Muscle layer of colon (tissue), 2 donors: ENCODE data around the gene SDCBP2.
A peak's percentile ranks its signal among the peaks of the same experiment; 100 is the strongest.

ENCODE experiments used
- H3K27ac ChIP-seq: one replicate; pipeline ENCODE4 v1.7.0; 2013; ENCODE audit warnings: low read depth, mild to moderate bottlenecking, low read length, moderate library complexity
- H3K27me3 ChIP-seq, 2 donors: one replicate each; pipeline ENCODE4 v1.7.0; 2013; ENCODE audit warnings: low read length in 2 of 2, mild to moderate bottlenecking in 2 of 2; ENCODE audit not compliant: insufficient read depth in 2 of 2, control insufficient read depth in 1 of 2
- H3K36me3 ChIP-seq: one replicate; pipeline ENCODE4 v1.7.0; 2013; ENCODE audit warnings: mild to moderate bottlenecking, low read length; ENCODE audit not compliant: insufficient read depth
- H3K4me1 ChIP-seq: one replicate; pipeline ENCODE4 v1.7.0; 2013; ENCODE audit warnings: mild to moderate bottlenecking, low read length; ENCODE audit not compliant: insufficient read depth
- H3K4me3 ChIP-seq, 2 donors: one replicate each; pipeline ENCODE4 v1.7.0; 2013; ENCODE audit warnings: low read length in 2 of 2, low read depth in 1 of 2, mild to moderate bottlenecking in 1 of 2, moderate library complexity in 1 of 2
- H3K9ac ChIP-seq: one replicate; pipeline ENCODE4 v1.7.0; 2013; ENCODE audit warnings: low read length
- H3K9me3 ChIP-seq: one replicate; pipeline ENCODE4 v1.7.0; 2013; ENCODE audit warnings: mild to moderate bottlenecking, low read length
- donor health status: abdominal sarcoma.
- donor health status: Adenocarcinoma of cecum.

SDCBP2 gene

DNA sequence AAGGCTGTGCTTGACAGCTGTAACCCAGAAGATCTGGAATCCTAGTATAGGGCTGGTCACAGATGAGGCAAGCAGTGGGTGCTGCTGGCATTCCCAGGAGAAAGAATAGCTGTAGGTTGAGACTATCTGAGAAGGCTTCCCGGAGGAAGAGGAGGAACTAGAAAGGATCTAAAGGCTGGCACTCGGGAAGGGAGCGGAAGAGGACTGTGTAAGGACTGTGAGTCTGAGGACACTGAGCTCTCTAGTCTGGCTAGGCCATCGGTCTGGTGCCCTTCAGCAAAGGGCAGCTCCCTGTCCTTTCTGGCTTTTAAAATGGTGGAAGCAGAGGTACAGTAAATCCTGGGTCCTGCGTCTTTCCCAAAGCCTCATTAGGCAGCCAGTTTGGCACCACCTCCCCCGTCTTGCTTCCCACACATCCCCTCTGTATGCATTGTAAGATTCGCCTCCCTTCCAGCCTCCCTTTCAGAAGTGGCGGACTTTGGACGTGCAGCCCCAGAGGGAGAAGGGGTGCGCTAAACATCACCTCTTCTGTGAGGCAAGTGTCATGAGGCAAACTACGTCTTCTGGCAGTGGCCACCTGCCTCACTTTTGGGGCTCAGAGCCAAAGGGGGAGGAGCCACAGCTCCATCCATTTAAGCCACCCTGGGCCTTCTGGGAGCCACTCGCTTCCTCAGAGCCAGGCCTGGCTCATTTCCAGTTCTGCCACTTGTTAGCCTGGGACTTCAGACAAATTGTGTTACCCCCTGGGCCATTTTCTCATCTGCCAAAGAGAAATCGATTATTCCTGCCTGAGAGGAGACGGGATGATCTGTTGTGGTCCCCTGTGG, 54.2 kb downstream of the SDCBP2 start:
- no peaks in the 10 kb centered on the region for H3K4me1 ChIP-seq
- no peaks in the 10 kb centered on the region for H3K27me3 ChIP-seq
- no peaks in the 10 kb centered on the region for H3K36me3 ChIP-seq
- no peak overlapping the region for H3K4me3 ChIP-seq
- no peak overlapping the region for H3K27ac ChIP-seq
- no peak overlapping the region for H3K9ac ChIP-seq
- H3K9me3 ChIP-seq, result no peaks in the 10 kb centered on the region

DNA sequence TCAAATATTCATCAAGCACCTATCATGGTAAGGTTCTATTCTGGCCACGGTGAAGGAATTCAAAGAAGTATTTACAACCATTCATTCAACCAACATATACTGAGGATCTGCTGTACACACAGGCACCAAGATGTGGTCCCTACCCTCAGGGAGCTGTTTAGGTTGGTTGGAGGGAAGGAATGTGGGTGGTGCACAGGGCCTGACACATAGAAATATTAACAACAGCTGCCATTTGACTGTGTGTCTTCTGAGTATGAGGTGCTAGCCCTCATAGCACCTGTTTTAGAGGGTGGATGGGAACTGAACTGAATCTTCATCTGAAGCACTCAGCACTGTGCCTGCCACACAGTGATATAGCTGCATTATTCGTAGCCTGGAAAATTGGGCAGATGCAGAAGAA, 55.6 kb downstream of the SDCBP2 start:
- no peak overlapping the region for H3K4me3 ChIP-seq
- no peaks in the 10 kb centered on the region for H3K4me1 ChIP-seq
- H3K9ac ChIP-seq, result no peak overlapping the region
- H3K36me3 ChIP-seq, result no peaks in the 10 kb centered on the region
- no peak overlapping the region for H3K27ac ChIP-seq
- no peaks in the 10 kb centered on the region for H3K9me3 ChIP-seq
- H3K27me3 ChIP-seq, result no peaks in the 10 kb centered on the region

DNA sequence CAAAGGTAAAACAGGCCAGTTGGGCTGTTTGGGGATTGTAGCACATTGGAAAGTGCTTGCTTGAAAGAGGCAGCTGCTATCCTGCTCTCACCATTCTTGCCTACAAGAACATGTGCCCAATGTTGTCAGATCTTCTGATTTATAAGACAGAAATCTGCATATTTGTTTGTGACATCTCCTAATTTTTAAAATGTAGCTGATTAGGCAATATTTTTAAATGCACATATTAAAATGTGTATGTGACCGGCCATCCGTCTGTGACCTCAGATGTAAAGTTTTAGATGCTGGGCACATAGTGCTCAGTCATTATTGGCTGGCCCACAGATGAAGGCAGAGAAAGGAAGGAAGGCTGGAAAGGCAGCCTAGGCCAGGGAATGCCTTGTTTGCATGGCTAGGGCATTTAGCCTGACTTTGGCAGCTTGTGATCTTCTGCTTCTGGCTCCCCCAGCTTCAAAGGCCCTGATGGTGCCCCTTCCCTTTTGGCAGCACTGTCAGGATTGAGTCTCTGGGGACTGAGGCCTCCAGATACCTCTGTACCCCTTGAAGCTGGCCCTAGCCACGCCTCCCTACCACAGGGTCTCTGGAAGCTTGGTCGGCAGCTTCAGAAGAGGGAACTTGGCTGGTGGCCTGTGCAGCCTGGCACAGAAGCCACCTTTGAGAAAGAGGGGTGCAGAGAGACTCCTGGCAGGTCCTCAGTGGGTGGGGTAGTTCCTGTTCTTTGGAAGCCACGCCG, 56.4 kb downstream of the SDCBP2 start:
- Histone ChIP-seq H3K27ac (no peak overlapping the region), H3K9ac (no peak overlapping the region), H3K27me3 (no peaks in the 10 kb centered on the region), H3K9me3 (no peaks in the 10 kb centered on the region), H3K4me3 (no peak overlapping the region), H3K4me1 (no peaks in the 10 kb centered on the region), H3K36me3 (no peaks in the 10 kb centered on the region)

DNA sequence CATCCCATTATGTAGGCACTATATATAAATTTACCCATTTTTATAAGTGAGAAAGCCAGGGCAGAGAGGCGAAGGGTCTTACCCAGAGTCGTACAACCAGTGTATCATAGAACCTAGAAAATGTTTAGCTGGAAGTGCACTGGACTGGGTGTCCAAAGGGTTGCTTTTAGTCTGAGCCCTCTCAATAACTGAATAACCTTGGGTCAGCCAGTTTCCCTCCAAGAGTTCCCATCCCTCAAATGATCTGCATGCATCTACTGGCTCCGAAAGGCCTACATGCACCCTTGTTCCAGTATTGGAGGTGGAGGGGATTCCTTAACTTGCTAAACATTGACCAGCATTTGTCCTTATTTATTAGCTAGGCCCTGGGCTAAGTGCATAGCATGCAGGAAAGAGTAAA, 59.1 kb downstream of the SDCBP2 start:
- Histone ChIP-seq H3K27ac (no peak overlapping the region), H3K9ac (no peak overlapping the region), H3K27me3 (no peaks in the 10 kb centered on the region), H3K4me3 (no peak overlapping the region), H3K36me3 (no peaks in the 10 kb centered on the region), H3K4me1 (peaks cover 15% of the 10 kb centered on the region), H3K9me3 (no peaks in the 10 kb centered on the region)

DNA sequence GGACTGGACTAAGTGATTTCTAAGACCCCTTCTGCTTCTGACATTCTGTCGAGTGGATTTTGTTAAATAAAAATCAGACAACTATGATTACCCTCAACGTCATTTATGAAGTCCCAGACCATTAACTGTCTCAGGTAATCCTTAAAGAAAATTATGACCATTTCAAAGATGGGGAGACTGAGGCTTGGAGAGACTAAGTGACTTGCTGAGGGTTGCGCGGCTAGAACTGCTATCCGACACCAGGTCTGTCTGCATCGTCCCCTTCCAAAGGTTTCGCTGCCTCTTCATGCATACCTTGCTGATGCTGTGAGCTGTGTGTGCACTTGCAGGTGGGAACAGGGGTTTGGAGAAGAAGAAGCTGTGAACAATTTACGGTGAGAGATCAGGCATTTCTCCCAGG, 59.7 kb downstream of the SDCBP2 start:
- Histone ChIP-seq H3K4me3 (no peak overlapping the region), H3K4me1 (peaks cover 15% of the 10 kb centered on the region), H3K36me3 (no peaks in the 10 kb centered on the region), H3K27me3 (no peaks in the 10 kb centered on the region), H3K9ac (no peak overlapping the region), H3K9me3 (no peaks in the 10 kb centered on the region), H3K27ac (no peak overlapping the region)

DNA sequence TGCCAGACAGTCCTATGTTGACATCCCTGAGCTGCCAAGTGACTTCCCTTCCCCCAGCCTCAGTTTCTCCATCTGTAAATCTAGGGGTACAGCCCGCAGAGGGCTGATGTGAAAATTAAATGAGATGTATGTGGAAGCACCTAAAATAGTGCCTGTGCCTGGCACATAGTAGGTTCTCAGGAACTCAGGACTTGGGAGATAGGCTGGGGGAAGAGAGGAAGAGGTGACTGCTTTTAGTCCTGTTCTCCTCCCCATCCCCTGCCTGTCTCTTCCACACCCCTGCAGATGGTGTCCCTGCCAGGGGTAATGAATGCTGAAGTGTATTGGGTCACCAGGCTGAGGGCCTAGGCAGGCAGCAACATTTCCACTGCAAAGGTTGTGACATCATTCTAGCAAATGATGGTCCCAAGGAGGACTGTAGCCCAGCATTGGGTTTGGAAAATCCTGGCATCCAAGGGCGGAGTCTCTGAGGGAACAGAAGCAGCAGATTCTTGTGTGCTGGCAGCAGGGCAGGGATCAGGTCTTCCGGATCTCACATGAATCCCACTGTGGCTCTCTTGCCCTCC, 61.0 kb downstream of the SDCBP2 start:
- Histone ChIP-seq H3K27me3 (no peaks in the 10 kb centered on the region), H3K4me3 (no peak overlapping the region), H3K4me1 (peaks cover 15% of the 10 kb centered on the region), H3K27ac (no peak overlapping the region), H3K9ac (no peak overlapping the region), H3K36me3 (no peaks in the 10 kb centered on the region), H3K9me3 (no peaks in the 10 kb centered on the region)

DNA sequence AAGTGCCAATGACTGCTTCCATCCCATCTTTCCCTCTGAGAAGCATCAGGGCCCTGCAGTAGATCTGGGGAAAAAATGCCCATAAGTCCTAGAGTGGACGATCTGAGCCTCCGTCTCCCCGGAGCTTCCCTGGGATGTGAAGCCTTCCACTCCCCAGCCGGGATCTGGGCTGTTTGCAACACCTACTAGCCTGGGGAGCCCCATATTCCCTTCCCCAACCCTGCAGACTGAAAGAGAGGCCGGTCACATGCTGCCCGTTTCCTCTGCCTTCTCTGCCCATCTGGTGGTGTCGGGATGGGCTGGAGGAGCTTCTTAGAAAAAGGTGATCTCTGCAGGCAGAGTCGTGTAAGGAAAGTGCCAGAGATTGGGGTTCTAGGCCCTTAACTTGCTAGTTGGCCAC, 61.8 kb downstream of the SDCBP2 start:
- Histone ChIP-seq H3K27ac (no peak overlapping the region), H3K9me3 (no peaks in the 10 kb centered on the region), H3K4me1 (peaks cover 15% of the 10 kb centered on the region), H3K9ac (peak overlapping the region; percentile 22), H3K36me3 (no peaks in the 10 kb centered on the region), H3K4me3 (peak overlapping the region in 1 of 2 donors; percentile 61), H3K27me3 (no peaks in the 10 kb centered on the region)

DNA sequence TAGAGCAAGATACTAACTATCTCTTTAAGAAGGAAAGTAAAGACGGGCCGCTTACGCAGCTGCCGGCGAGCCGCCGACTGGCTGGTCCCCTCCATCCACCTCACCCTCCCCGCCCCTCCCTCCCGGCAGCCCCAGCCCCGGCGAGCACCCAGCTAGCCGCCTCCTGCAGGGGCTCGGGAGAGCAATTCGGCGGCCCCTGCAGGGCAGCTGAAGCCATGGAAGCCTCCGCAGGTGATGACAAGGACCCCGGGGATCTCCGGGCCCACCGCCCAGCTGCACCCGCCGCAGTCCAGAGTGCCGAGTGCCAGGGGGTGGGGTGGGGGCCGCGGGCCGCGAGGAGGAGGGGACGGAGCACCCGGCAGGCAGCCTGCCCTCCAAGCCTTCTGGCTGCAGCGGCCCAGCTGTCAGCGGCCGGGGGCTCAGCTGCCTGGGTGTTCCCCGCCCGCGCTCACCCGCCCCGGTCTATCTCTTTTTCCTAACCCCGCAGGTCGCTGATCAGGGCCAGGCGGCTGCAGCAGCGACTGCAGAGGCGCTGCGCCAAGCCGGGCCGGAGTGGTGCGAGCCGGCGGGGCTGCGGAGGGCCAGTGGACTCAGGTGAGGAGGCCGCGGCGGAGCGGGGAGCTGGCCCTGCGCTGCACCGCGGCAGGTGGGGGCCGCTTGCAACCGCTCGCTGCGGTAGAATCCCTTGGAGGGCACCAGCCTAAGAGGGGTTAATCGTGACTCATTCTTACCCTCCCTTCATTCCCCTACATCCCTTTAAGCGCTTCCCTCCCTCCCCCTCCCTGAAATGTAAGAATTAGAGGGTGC, 62.6 kb downstream of the SDCBP2 start, which contains the start of gene SNPH:
SNPH (plus strand) TSS at position 128 of the 807 bp plus-strand sequence. CDS start 29,946 bp downstream, outside the sequence.
- Histone ChIP-seq H3K27ac (peak within 1 kb of the TSS; percentile 74), H3K9ac (peak within 1 kb of the TSS; percentile 80)

DNA sequence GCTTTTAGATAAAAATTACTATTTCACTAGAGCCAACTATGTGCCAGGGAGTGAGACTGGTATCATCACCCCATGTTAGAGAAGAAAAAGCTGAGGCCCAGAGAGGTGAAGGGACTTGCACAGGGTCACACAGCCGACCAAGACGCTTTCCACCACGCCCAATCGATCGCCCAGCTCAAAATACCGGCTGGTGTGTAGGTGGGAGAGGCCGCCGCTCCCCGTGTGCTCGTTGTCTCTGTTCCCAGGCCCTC, 63.1 kb downstream of the SDCBP2 start:
- no peaks in the 10 kb centered on the region for H3K36me3 ChIP-seq
- no peaks in the 10 kb centered on the region for H3K27me3 ChIP-seq
- H3K27ac ChIP-seq, result peak overlapping the region; percentile 16
- no peaks in the 10 kb centered on the region for H3K9me3 ChIP-seq
- H3K4me3 ChIP-seq, result peak overlapping the region in 1 of 2 donors; percentile 61
- peaks cover 15% of the 10 kb centered on the region for H3K4me1 ChIP-seq
- H3K9ac ChIP-seq, result peak overlapping the region; percentile 80

More for the DNA sequence above, 62.6 kb downstream of the SDCBP2 start, which contains the start of gene SNPH:
- H3K27me3 ChIP-seq, result no peaks in the 10 kb centered on the region
- H3K9me3 ChIP-seq, result no peaks in the 10 kb centered on the region
- H3K4me3 ChIP-seq, result peak within 1 kb of the TSS; percentile 61 to 62
- H3K36me3 ChIP-seq, result no peaks in the 10 kb centered on the region
- H3K4me1 ChIP-seq, result peaks cover 15% of the 10 kb centered on the region

DNA sequence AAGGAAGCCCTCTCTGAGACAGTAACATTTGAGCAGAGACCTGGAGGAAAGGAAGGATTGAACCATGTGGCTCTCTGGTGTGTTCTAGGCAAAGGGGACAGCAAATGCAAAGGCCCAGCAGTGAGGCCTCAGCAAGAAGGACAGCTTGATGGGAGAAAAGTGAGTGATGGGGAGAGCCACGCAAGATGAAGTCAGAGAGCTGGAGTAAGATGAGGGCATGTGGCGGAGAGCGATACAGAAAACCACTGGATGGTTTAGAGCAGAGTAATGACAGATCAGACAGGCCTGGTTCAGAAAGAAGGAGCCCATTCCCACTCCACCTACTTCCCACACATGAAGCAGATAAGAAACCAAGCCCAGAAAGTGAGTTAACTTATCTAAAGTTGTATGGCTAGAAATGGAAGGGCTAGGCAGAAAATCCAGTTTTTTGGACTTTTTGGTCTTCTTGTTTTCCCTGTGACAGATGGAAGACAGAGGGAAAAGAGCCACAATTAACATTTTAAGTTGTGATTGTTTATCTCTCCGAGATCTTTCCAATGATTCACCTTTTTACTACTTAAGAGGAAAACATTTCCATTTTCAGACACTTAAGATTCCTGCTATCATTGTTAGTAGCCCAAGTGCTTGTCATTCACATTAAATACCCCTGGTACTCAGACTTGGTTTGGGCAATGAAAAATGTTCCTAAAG, 63.6 kb downstream of the SDCBP2 start:
- Histone ChIP-seq H3K9me3 (no peaks in the 10 kb centered on the region), H3K9ac (peak overlapping the region; percentile 80), H3K36me3 (no peaks in the 10 kb centered on the region), H3K4me1 (peaks cover 15% of the 10 kb centered on the region), H3K27me3 (no peaks in the 10 kb centered on the region), H3K27ac (peak overlapping the region; percentile 16), H3K4me3 (peak overlapping the region in 1 of 2 donors; percentile 61)
